Transverse colon (tissue), 4 donors: ENCODE results near the gene ZIC2. TPM values are rescaled to one million over a fixed set of nuclear protein-coding genes. Genes with fewer than 3 reads are reported as not detected.
"Not testable (repeated sequence)": the region's sequence is repeated elsewhere in the genome, so short reads cannot be mapped to it uniquely, and the experiment has no call there.

ENCODE experiments used
- DNase-seq: peaks from one replicate; pipeline ENCODE4 v3.0.0-alpha.2; 2019
- H3K27ac ChIP-seq, 4 donors: fragments of 200-600 bp; sonication (generic); 2 replicates each; pipeline ENCODE4 v1.5.1; 2016 to 2018; ENCODE audit warnings: inconsistent platforms in 4 of 4
- H3K27me3 ChIP-seq: fragments of 200-600 bp; sonication (generic); 2 replicates; pipeline ENCODE4 v1.5.1; 2017; ENCODE audit warnings: inconsistent platforms
- H3K36me3 ChIP-seq, 4 donors: fragments of 200-600 bp; sonication (generic); 2 replicates each; pipeline ENCODE4 v1.5.1; 2017 to 2019; ENCODE audit warnings: inconsistent platforms in 4 of 4
- H3K4me1 ChIP-seq, 4 donors: fragments of 200-600 bp; sonication (generic); 2 replicates each; pipeline ENCODE4 v1.5.1; 2017 to 2020; ENCODE audit warnings: inconsistent platforms in 4 of 4
- H3K4me3 ChIP-seq, 4 donors: fragments of 200-600 bp; sonication (generic); 1 replicate in 1 of 4; 2 replicates in 3 of 4; pipeline versions ENCODE4 v1.5.1 to v1.6.1; 2017 to 2019; ENCODE audit warnings: inconsistent platforms in 4 of 4
- H3K9me3 ChIP-seq, 2 donors: fragments of 200-600 bp; sonication (generic); 2 replicates each; pipeline ENCODE4 v1.5.1; 2017 to 2019; ENCODE audit warnings: inconsistent platforms in 2 of 2
- EP300 ChIP-seq: sonication (generic); formaldehyde crosslinking; IDR thresholded peaks from one replicate; pipeline ENCODE4 v1.6.1; 2017; ENCODE audit warnings: antibody characterized with exemption, low read depth
- POLR2A ChIP-seq: fragments of 450-650 bp; IDR thresholded peaks from one replicate; pipeline ENCODE4 v1.6.1; 2016; ENCODE audit warnings: antibody characterized with exemption, mild to moderate bottlenecking, moderate library complexity
- POLR2AphosphoS5 ChIP-seq, 3 donors: sonication (generic); formaldehyde crosslinking; IDR thresholded peaks; one replicate each; pipeline ENCODE4 v1.6.1; 2016; ENCODE audit warnings: antibody characterized with exemption in 3 of 3
- WGBS, 2 donors: methylation state at CpG; one replicate each; pipeline ENCODE4 v1.1.5; 2018; ENCODE audit warnings: low coverage in 1 of 2; 5-methylcytosine and 5-hydroxymethylcytosine counted together
- in situ Hi-C, 4 donors: fragments of 200-750 bp; cut with MboI; loops; one replicate each; pipeline versions ENCODE4 v1.15.0 to v1.15.1; 2017; ENCODE audit warnings: low sequenced_read_pairs in 3 of 4, low pct_ligation_motif_present in 1 of 4, low pct_unique_long_range_greater_than_20kb in 1 of 4
- intact Hi-C: fragments of 100-400 bp; cut with DNase I; formaldehyde crosslinking; loops from one replicate; pipeline ENCODE4 v1.15.1; 2023; ENCODE audit warnings: low total_unique reads
- total RNA-seq, 4 donors: library from RNA; depleted of rRNA; stranded (reverse); fragments of >200 nt; gene quantifications; one replicate each; pipeline ENCODE4 v1.1.0, GENCODE V29; 2016
- TF ChIP-seq, protein P1 (sequence below), 5 experiments: fragments of 200-600 bp in 3 of 5; fragments of 450-650 bp in 2 of 5; sonication (generic) in 3 of 5; IDR thresholded peaks; 1 replicate in 2 of 5; 2 replicates in 3 of 5; pipeline ENCODE4 v1.5.1; 2016 to 2017; ENCODE audit warnings: antibody characterized with exemption in 5 of 5, inconsistent platforms in 3 of 5, mild to moderate bottlenecking in 2 of 5, moderate library complexity in 1 of 5

ZIC2 gene
- total RNA-seq, 4 donors from 2014 or later = not detected

DNA sequence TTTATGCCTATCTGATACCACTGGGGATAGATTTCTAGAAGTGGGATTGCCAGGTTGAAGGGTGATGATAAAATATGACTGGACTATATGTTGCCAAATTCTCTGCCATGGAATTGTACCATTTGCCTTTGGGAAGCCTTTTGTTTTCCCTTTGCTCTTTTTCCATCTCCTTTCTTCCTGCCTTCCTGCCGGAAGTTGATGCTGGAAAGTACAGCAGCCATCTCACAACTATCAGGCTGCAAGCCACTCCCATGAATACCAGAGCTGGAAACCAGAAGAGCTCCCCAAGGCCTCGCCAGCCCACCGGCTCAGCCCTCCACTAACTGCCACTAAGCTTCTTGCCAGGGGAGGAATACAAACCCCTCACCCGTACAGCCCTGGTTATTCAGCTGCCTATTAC is 39.7 kb upstream of the ZIC2 start:
- Histone ChIP-seq H3K4me1 (peaks cover 0 to 7% (median 2%) of the 10 kb centered on the region in 4 donors), H3K27ac (no peak overlapping the region), H3K36me3 (no peaks in the 10 kb centered on the region), H3K4me3 (no peak overlapping the region), H3K27me3 (peaks cover 23% of the 10 kb centered on the region), H3K9me3 (no peaks in the 10 kb centered on the region)
- DNase-seq = no peak
- TF ChIP-seq, protein P1, sequence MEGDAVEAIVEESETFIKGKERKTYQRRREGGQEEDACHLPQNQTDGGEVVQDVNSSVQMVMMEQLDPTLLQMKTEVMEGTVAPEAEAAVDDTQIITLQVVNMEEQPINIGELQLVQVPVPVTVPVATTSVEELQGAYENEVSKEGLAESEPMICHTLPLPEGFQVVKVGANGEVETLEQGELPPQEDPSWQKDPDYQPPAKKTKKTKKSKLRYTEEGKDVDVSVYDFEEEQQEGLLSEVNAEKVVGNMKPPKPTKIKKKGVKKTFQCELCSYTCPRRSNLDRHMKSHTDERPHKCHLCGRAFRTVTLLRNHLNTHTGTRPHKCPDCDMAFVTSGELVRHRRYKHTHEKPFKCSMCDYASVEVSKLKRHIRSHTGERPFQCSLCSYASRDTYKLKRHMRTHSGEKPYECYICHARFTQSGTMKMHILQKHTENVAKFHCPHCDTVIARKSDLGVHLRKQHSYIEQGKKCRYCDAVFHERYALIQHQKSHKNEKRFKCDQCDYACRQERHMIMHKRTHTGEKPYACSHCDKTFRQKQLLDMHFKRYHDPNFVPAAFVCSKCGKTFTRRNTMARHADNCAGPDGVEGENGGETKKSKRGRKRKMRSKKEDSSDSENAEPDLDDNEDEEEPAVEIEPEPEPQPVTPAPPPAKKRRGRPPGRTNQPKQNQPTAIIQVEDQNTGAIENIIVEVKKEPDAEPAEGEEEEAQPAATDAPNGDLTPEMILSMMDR (IDR thresholded peaks at IDR 0.05) = no peak
- TF ChIP-seq POLR2A = no peak
- no peak for TF ChIP-seq POLR2AphosphoS5 (IDR thresholded peaks at IDR 0.05)
- TF ChIP-seq EP300 = no peak
- intact Hi-C loops (no loop called here), in situ Hi-C loops (loop anchor here in 1 of 4 donors (25.0 kb wide), 1 partner anchor 570 kb away; no protein-coding TSS in a partner anchor)
- 20 to 81% methylated on average over 1 to 4 of the region's 4 CpGs for WGBS, 2 donors

DNA sequence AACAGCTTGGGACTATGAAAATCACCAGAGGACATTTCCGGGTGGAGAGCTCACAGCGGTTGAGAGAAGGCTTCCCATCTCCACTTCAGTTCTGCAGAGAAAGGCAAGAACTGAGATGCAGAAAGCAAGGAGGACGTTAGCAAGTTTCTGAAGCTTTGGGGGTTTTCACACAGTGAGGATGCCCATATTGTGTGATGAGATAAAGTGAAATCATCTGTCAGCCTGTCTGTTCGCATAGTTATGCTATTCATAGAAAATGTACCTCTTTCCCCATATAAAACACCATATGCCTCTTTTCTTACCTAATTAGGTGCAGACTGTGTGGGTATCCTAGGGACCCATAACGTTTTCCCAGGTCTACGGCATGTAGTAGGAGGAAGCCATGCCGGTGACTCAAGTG is 37.5 kb upstream of the ZIC2 start:
- H3K4me1 ChIP-seq = peaks cover 0 to 7% (median 2%) of the 10 kb centered on the region in 4 donors
- in situ Hi-C loops (loop anchor here in 1 of 4 donors (25.0 kb wide), 1 partner anchor 568 kb away; no protein-coding TSS in a partner anchor), intact Hi-C loops (no loop called here)
- H3K36me3 ChIP-seq = no peaks in the 10 kb centered on the region
- H3K4me3 ChIP-seq = no peak overlapping the region
- peaks cover 39% of the 10 kb centered on the region for H3K27me3 ChIP-seq
- H3K9me3 ChIP-seq = no peaks in the 10 kb centered on the region
- H3K27ac ChIP-seq = no peak overlapping the region
- 63 to 78% methylated on average over 3 to 7 of the region's 7 CpGs for WGBS, 2 donors
- no peak for DNase-seq
- TF ChIP-seq POLR2AphosphoS5 (IDR thresholded peaks at IDR 0.05) = no peak
- no peak for TF ChIP-seq POLR2A
- TF ChIP-seq, protein P1 (IDR thresholded peaks at IDR 0.05) = no peak
- no peak for TF ChIP-seq EP300

DNA sequence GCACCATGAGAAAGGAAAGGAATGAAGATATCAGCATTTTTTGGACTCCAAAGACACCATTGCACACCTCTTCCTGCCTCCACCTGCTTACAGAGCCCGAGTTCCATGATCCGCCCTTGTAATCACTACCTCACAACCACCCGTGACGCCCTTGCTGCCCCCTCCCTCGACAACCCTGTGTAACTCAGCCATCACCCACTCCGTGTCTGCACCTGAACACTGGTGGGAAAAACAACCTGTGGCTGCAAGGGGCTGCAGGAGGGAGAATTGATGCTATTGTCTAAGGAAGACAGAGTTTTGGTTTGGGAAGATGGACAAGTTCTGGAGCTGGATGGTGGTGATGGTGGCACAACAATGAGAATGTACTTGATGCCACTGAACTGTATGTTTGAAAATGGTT is 37.0 kb upstream of the ZIC2 start:
- in situ Hi-C loops (loop anchor here in 1 of 4 donors (25.0 kb wide), 1 partner anchor 568 kb away; no protein-coding TSS in a partner anchor), intact Hi-C loops (no loop called here)
- DNase-seq = no peak
- Histone ChIP-seq H3K4me3 (no peak overlapping the region), H3K27ac (no peak overlapping the region), H3K9me3 (no peaks in the 10 kb centered on the region), H3K27me3 (peaks cover 44% of the 10 kb centered on the region), H3K36me3 (no peaks in the 10 kb centered on the region), H3K4me1 (peaks cover 0 to 9% (median 3%) of the 10 kb centered on the region in 4 donors)
- TF ChIP-seq POLR2A = no peak
- no peak for TF ChIP-seq EP300
- TF ChIP-seq, protein P1 (IDR thresholded peaks at IDR 0.05) = no peak
- no peak for TF ChIP-seq POLR2AphosphoS5 (IDR thresholded peaks at IDR 0.05)
- 92 to 100% methylated on average over 2 to 6 of the region's 6 CpGs for WGBS, 2 donors

DNA sequence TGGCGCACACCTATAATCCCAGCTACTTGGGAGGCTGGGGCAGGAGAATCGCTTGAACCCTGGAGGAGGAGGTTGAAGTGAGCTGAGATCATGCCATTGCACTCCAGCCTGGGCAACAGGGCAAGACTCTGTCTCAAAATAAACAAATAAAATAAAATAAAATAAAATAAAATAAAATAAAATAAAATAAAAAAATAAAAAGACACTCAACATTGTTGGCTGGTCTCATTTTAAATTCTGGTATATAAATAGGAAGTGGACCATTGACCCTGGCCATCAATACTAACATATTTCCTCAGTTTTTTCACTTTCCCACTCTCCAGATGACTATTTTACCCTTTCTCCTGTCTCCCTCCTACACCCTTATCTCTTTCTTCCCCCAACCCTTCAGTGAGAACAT is 36.1 kb upstream of the ZIC2 start:
- H3K27ac ChIP-seq, H3K36me3 ChIP-seq, H3K4me3 ChIP-seq, intact Hi-C loops, H3K9me3 ChIP-seq, DNase-seq: not testable (repeated sequence)
- in situ Hi-C loops = loop anchor here in 1 of 4 donors (25.0 kb wide), 1 partner anchor 567 kb away; no protein-coding TSS in a partner anchor
- H3K4me1 ChIP-seq = peaks cover 0 to 12% (median 3%) of the 10 kb centered on the region in 4 donors
- WGBS, 2 donors = 100% methylated on average over 2 of the region's 2 CpGs; no CpG with 5 or more reads in 1 of the 2 donors
- peaks cover 53% of the 10 kb centered on the region for H3K27me3 ChIP-seq

DNA sequence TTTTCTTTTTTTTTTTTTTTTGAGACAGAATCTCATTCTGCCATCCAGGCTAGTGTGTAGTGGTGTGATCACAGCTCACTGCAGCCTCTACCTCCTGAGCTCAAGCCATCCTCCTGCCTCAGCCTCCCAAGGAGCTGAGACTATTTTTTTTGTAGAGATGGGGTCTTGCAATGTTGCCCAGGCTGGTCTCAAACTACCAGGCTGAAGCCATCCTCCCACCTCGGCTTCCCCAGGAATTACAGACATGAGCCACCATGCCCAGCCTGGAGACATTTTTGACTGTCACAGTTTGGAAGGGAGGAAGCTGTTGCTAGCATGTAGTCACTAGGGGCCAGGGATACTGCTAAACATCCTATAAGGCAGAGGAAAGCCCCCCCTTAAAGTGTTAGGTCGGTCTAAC is 33.9 kb upstream of the ZIC2 start:
- WGBS, 2 donors = 88 to 96% methylated on average over 1 to 2 of the region's 2 CpGs
- TF ChIP-seq, protein P1 (IDR thresholded peaks at IDR 0.05) = no peak
- TF ChIP-seq EP300 (no peak), POLR2AphosphoS5 (IDR thresholded peaks at IDR 0.05) (no peak), POLR2A (no peak)
- H3K27me3 ChIP-seq = peaks cover 74% of the 10 kb centered on the region

More for the DNA sequence above, 33.9 kb upstream of the ZIC2 start:
- Histone ChIP-seq H3K9me3 (no peaks in the 10 kb centered on the region), H3K4me1 (peaks cover 0 to 8% (median 0%) of the 10 kb centered on the region in 4 donors), H3K36me3 (no peaks in the 10 kb centered on the region), H3K4me3 (no peak overlapping the region), H3K27ac (no peak overlapping the region)
- DNase-seq = no peak
- in situ Hi-C loops (loop anchor here in 1 of 4 donors (25.0 kb wide), 1 partner anchor 565 kb away; no protein-coding TSS in a partner anchor), intact Hi-C loops (no loop called here)
